Hypothalamus (tissue), 51 donors: ENCODE measurements around the gene ARL17A.
"Not testable (repeated sequence)": the region's sequence is repeated elsewhere in the genome, so short reads cannot be mapped to it uniquely, and the experiment has no call there.

Experiments
- DNase-seq, 51 donors: peaks; one replicate each; lab custom pipeline; 2025; lab: John Stamatoyannopoulos, UW

Gene ARL17A

GRCh38 chr17:46579083-46580075, at the start of gene ARL17A:
TSS of gene ARL17A (minus strand) at chr17:46579691. CDS start at chr17:46576322, 3,369 bp downstream.
- DNase-seq, result not testable (repeated sequence)

- DNase-seq, result not testable (repeated sequence)
These were observed 49.4 kb upstream of the ARL17A start for GRCh38 chr17:46628753-46629436.

GRCh38 chr17:46627452-46627851, 48.0 kb upstream of the ARL17A start:
- not testable (repeated sequence) for DNase-seq

GRCh38 chr17:46624726-46625125, 45.2 kb upstream of the ARL17A start:
- DNase-seq, result not testable (repeated sequence)

GRCh38 chr17:46623790-46624189, 44.3 kb upstream of the ARL17A start:
- not testable (repeated sequence) for DNase-seq

- DNase-seq, result not testable (repeated sequence)
These were observed 39.5 kb upstream of the ARL17A start for GRCh38 chr17:46618975-46619374.

GRCh38 chr17:46617121-46617520, 37.6 kb upstream of the ARL17A start:
- DNase-seq, result not testable (repeated sequence)

- DNase-seq, result not testable (repeated sequence)
These were observed 34.4 kb upstream of the ARL17A start for GRCh38 chr17:46613876-46614275.

- not testable (repeated sequence) for DNase-seq
These were observed 31.8 kb upstream of the ARL17A start for GRCh38 chr17:46611304-46611703.

- not testable (repeated sequence) for DNase-seq
These were observed 23.6 kb upstream of the ARL17A start for GRCh38 chr17:46603125-46603524.

- DNase-seq, result not testable (repeated sequence)
These were observed 21.3 kb upstream of the ARL17A start for GRCh38 chr17:46600767-46601166.

GRCh38 chr17:46598344-46598931, 18.9 kb upstream of the ARL17A start:
- DNase-seq, result not testable (repeated sequence)

- DNase-seq, result not testable (repeated sequence)
These were observed 11.8 kb upstream of the ARL17A start for GRCh38 chr17:46591332-46591731.

- DNase-seq, result not testable (repeated sequence)
These were observed 11.0 kb upstream of the ARL17A start, which contains the start of gene NSF for GRCh38 chr17:46590157-46591146. TSS of gene NSF (plus strand) at chr17:46590669. CDS start at chr17:46590776, 107 bp downstream.

- not testable (repeated sequence) for DNase-seq
These were observed 6.0 kb upstream of the ARL17A start for GRCh38 chr17:46585444-46585843.

GRCh38 chr17:46580082-46580481, 591 bp upstream of the ARL17A start:
- DNase-seq, result not testable (repeated sequence)

GRCh38 chr17:46571796-46572195, 7.7 kb downstream of the ARL17A start:
- DNase-seq, result not testable (repeated sequence)

GRCh38 chr17:46566980-46567379, 12.5 kb downstream of the ARL17A start:
- not testable (repeated sequence) for DNase-seq

- not testable (repeated sequence) for DNase-seq
These were observed 13.2 kb downstream of the ARL17A start for GRCh38 chr17:46566284-46566683.
